Medulla oblongata (tissue), 1 donor: ENCODE results near the gene WDR64.

Experiments used
- DNase-seq: peaks from one replicate; pipeline ENCODE4 v3.0.0-alpha.2; 2015; ENCODE audit errors: extremely low spot score

The WDR64 gene

DNA sequence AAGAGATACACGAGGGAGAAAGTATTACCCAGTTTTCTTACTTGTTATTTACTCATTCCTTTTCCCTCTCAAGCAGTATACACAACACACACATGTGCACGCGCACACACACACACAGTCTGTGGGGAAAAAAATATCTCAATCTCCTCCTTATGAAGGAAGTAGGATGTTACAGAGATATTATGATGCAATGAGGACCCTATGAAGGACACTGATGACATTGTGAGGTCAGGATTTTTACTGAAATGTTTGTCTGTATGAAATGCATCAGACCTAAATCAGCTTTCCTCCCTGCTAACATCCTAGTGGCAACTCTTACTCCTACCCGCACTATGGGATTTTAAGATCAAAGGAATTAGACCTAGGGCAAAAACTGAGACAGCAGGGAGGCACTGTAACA lies at the start of gene WDR64:
Gene WDR64, plus strand, starts transcription at position 270 of the 400 bp plus-strand sequence. CDS start 204 bp downstream, outside the sequence.
- no peak for DNase-seq

GRCh38 chr1:241603731-241604245 lies 48.3 kb upstream of the WDR64 start:
- DNase-seq = no peak

DNA sequence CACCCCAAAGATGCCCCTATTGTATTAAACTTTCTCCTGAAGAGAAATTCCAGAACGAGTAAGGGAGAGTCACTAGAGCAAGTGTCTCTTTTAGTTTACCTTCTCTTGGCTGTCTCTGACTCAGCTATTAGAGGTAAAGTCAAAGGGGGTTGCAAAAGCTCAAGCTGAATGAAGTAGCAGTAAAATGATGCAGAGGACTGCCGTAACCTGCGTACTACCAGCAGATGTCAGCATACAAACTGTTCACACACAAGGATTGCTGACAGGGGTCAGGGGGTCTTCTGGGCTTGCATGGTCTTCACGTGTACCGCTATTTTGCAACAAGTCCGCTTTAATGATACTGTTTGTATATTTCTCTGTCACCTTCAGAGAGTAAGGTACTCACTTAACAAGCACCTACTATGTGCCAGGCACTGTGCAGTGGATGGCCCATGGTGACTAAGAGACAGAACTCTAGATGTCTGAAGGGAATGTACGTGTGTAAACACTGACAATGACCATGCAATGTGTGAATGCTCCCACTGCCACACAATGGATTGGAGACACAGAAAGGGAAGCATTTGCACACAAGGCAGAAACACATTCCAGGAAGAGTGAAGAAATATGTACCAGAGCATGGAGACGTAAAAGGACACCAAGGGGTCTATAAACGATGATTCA lies 46.8 kb upstream of the WDR64 start:
- DNase-seq = no peak

DNA sequence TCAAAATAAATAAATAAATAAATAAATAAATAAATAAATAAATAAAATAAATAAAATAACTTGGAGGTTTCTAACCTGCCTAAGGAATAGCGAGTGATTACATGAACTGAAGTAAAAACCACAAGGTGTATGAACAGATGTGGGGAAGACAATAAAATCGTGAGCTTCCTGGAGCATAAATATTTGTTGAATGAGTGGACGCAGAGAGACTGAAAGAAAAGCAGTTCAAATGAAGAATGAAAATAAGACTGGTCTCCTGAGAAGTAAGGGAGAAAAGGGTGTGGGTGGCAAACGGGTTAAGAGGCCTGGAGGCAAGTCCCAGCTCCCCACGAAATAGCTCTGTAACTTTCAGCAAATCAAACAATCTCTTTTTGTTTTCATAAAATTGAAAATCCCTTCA lies 45.5 kb upstream of the WDR64 start:
- DNase-seq = no peak

DNA sequence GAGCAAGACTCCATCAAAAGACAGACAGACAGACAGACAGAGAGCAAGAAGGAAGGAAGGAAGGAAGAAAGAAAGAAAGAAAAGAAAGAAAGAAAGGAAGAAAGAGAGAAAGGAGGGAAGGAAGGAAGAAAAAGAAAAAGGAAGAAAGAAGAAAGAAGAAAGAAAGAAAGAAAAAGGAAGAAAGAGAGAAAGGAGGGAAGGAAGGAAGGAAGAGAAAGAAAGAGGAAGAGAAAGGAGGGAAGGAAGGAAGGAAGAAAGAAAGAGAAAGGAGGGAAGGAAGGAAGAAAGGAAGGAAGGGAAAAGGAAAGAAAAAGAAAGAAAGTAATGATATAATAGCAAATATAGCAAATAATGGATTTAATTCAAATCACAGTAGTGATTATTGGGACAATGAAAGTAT lies 44.6 kb upstream of the WDR64 start:
- DNase-seq = no peak

GRCh38 chr1:241608379-241609033 lies 43.6 kb upstream of the WDR64 start:
- DNase-seq = no peak

DNA sequence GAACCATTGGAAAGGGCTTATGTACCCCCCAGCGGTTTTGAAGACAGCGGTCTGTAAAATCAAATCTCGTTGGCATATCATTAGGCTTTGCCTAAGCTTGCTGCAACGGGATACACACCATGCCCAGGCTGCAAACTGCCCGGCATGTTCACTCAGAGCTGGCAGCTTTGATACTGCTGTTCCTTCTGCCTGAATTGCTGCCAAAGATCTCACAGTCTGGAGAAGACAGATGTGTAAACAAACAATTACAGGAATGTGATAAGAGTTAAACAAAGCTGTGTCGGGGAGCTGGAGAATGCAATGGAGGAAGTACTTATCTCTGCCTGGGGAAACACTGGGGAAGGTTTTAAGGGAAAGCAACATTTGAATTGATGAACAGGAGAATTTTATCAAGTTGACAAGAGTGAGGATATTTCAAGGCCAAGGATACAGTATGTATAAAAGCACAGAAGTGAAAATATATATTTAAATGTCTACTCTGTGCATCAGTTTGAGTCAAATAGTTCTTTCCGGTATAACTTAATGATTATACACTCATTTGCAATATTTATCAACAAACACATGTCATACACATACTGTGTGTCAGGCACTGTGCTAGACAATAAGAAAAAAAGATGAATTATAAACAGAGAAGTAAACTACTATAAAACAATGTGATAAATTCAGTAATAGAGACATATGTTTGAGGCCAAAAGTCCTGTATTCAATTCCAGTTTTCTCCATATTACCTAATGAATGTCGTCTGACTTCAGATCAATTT lies 41.8 kb upstream of the WDR64 start:
- no peak for DNase-seq

- DNase-seq = peak; percentile 90
These were observed 41.0 kb upstream of the WDR64 start for GRCh38 chr1:241611063-241611462.

DNA sequence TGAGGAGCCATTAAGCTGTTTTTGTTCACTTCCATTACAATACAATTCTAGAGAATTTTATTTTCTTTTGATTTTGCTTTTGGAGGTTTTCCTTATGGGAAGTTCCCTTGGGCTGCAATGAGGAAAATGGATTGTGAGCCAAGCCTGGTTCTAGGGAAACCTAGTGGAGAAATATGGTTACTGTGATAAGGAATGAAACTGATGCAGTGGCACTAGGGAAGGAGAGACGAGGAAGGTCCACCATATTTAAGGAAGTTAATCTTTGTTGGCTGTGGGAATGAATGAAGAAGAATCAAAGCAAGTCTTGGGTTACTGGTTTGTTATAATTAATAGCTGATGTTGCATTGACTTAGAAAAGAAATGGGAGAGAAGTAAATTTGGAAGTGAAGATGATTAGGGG lies 40.3 kb upstream of the WDR64 start:
- no peak for DNase-seq

DNA sequence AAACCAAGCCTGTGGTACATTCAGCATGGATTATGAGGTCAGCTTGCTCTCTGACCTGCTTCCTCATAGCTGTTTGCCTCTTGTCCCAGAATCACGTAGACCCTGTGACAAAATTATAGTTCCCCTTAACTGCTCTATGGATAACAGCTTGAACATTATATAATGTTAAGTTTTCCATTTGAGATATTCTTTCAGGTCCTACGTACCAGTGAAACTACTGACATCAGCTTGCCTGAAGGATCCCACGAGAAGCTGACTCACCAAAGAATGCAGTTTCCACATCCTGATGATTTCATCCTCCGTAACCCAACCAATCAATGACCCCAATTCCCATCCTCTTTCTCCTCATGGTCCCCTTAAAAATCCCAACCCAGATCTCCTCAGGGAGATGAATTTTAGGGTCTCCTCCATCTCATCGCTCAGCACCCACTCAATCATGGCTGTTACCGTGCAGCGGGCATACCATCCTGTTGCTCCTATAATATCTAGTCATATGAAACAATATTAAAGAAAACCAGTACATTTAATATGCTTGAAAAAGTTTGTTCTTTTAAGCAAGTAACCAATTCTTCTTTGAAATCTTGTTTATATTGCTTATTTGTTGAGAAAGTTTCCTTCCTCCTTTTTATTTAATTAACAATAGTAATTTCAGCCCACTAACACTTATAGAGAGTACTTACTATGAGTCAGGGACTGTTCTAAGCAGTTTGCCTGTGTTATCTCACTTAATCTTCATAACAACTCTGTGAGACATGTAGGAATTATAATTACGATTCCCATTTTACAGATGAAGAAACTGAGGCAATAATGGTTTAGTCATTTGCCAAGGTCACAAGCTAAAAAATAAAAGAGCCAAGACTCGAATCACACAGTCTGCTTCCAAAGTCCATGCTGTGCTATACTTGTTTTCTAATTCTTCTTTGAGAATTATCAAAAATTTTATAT lies 39.3 kb upstream of the WDR64 start:
- no peak for DNase-seq

DNA sequence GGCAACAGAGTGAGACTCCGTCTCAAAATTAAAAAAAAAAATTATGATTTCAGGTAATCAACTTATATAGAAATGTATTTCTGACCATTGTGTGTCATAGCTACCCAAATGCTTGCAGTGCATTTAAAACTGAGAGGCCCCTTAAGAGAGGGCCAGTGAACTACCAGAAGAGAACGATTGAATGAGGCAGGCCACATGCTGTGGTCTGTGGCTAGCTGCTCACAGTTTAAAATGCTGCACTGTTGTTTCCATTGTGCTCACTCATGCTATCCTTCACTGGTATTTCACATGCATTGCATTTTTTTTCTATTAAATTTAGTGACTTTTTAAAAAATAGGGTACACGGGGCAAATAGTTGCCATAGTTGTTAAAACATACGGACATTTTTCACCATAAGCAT lies 37.9 kb upstream of the WDR64 start:
- DNase-seq = no peak

GRCh38 chr1:241614572-241614971 lies 37.5 kb upstream of the WDR64 start:
- no peak for DNase-seq

- DNase-seq = no peak
These were observed 36.8 kb upstream of the WDR64 start for GRCh38 chr1:241615043-241615974.

DNA sequence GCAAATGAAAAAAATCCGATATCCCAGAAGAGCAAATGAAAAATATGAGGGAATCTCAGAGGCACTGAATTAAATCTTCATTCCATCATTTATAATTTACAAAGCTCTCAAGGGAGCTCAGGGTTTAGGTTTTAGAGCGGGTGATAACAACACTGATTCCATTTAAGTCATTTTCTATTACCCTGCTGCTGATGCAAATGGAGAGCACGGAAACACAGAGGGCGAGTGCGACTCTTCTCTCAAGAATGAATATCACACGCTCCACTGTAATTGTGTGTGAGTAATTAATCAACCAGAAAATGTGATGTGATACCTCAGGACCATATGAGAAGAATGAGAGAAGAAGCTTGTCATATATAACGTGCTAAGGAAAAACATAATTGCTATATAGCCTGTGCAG lies 34.7 kb upstream of the WDR64 start:
- no peak for DNase-seq

- no peak for DNase-seq
These were observed 29.4 kb upstream of the WDR64 start for GRCh38 chr1:241622669-241623068.

GRCh38 chr1:241624935-241625334 lies 27.1 kb upstream of the WDR64 start:
- DNase-seq = no peak

DNA sequence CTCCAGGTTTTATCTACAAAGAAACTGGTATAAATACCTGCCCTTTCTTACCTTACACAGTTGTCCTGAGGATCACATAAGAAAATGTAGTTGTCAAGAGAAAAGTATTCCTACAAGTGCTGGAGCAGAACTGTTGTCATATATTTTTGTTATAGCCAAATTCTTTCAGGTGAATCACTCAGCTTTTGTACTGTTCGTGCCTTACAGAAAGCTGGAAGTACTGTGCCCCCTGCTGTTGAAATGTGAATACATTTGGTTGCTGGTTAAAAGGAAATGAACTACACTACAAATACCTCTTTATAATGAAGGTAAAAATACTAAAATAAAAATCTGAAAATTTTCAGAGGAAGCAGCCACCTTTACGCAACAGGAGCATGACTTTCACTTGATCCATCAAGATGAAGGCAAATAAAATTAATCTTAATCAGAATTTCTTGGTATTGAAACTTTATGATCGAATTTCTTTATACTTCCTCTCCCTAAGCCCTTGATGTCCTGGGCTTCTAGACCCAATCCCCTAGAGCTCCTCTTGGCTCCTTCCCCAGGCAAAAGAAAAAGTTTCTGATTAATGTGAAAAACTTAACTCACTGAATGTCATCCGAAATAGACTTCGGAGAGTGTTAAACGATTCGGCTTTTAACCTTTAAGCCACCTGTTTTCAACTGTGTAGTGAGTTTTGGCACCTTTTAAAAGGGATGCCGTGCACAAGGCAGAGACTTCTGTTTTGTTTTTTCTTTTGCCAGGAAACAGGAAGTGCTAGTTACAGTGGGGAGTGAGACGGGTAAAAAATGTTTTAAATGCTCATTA lies 24.4 kb upstream of the WDR64 start:
- peak; percentile 45 for DNase-seq

DNA sequence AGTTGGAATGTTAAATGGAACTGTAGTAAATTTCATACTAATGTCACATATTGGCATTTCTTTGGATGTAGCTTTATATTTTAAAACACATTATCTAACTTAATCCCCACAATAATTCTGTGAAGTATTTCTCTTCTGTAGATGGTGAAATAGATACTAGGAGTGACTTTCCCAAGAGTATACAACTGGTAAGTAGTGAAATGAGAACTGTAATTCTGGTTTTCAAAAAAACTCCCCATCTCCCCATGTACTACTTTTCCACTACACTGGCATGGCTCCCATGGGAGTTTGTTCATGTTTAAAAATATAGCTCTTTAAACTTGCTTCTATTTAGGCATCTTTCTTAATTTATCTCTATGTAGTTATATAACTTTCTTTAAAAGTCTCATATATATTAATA lies 22.1 kb upstream of the WDR64 start:
- DNase-seq = no peak

DNA sequence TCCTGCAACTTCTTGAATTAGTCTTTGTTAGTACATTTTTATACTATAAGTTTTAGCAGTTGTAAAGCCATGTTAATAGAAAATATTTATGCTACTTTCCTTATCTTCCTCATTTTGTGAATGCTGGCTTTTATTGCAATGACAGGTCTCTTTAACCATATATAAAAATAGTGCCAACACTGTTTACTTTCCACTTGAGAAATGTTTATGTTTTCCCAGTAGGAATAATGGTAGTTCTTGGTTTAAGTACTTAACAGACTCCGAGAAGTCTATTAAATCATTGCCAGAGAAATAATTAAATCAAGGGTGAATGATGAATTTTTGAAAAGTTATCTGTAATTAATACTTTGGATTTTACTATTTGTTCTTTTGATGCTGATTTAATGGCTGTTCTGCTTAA lies 21.6 kb upstream of the WDR64 start:
- no peak for DNase-seq

DNA sequence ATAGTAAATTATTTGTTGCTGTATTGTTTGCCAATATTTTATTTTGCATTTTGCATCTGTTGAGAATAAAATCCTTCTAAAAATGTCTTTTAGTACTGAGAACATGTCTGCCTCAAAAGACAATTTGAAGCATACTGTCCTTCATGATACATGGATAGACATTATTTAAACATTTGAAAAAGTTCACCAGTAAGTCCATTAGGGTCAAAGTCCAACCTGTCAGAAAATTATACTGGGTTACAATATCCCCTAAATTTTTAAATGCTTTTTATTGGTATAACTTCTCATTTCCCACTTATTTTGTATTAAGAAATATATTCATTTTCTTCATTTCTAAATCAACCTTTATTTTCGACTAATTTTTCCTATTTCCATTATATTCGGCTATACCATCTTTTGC lies 21.2 kb upstream of the WDR64 start:
- no peak for DNase-seq
